ENCODE results near the gene STRN3. TPM values are rescaled to one million over a fixed set of nuclear protein-coding genes. Genes with fewer than 3 reads are reported as not detected.

STRN3 gene
- total and polyA plus RNA-seq, 10 of the 15 experiments (the other 5 are each of a cell fraction or from before 2014, with no cell fraction given), result 7.8 to 27.9 (median 14.1) TPM

GRCh38 chr14:31027847-31028246 lies 1.7 kb upstream of the STRN3 start:
- BruUV-seq (replicated peaks), result no TSS peak
- H3K27ac ChIP-seq (ENCODE audit: control insufficient read depth, insufficient read depth), result no peak overlapping the region
- 100% methylated on average over 1 of the region's 1 CpG for WGBS (ENCODE audit: insufficient coverage, insufficient replicate concordance, low lambda C conversion rate, missing lambda C conversion rate)
- no peak for ATAC-seq
- no peak overlapping the region for H3K9ac ChIP-seq (ENCODE audit: control insufficient read depth, insufficient read depth, low read length)
- no peak overlapping the region for H3K4me2 ChIP-seq (ENCODE audit: control insufficient read depth, insufficient read depth)
- no peak overlapping the region for H2AFZ ChIP-seq (ENCODE audit: control insufficient read depth, low read depth, low read length)
- CTCF ChIA-PET, result interaction anchor here (1.0 to 1.9 kb wide), 2 partner anchors 54 to 102 kb away, joined by 3 to 5 read pairs; no protein-coding TSS in a partner anchor
- FAIRE-seq, result no peak
- no peaks in the 10 kb centered on the region for H3K27me3 ChIP-seq (replicated peaks in 1 of 2; ENCODE audit: control insufficient read depth in 2 of 2, insufficient read depth in 2 of 2, low read length in 1 of 2)
- POLR2A ChIA-PET, result interaction anchor here (0.6 to 2.1 kb wide), 5 partner anchors 10 to 129 kb away, joined by 4 to 12 read pairs (median 5); no protein-coding TSS in a partner anchor
- peaks cover 37% of the 10 kb centered on the region for H3K79me2 ChIP-seq (ENCODE audit: control insufficient read depth, insufficient read depth, low read length)
- SMC1A ChIA-PET (ENCODE audit: uncharacterized antibody, unreplicated experiment), result interaction anchor here (1.0 to 1.3 kb wide), 2 partner anchors 22 to 39 kb away, joined by 3 to 4 read pairs; no protein-coding TSS in a partner anchor
- no peak overlapping the region for H3K4me3 ChIP-seq
- intact Hi-C loops (cut with micrococcal nuclease; ENCODE audit: unreplicated experiment), result no loop called here
- no peaks in the 10 kb centered on the region for H3K36me3 ChIP-seq (ENCODE audit: control insufficient read depth in 2 of 2, insufficient read depth in 2 of 2, low read length in 1 of 2)
- no peaks in the 10 kb centered on the region for H4K20me1 ChIP-seq (ENCODE audit: control insufficient read depth, insufficient read depth)
- RAD21 ChIA-PET (ENCODE audit: unreplicated experiment), result interaction anchor here (1.3 to 1.9 kb wide), 2 partner anchors 10 to 16 kb away, joined by 4 to 8 read pairs; no protein-coding TSS in a partner anchor
- H3K9me3 ChIP-seq (replicated peaks; ENCODE audit: control insufficient read depth, insufficient read depth, low read length), result no peaks in the 10 kb centered on the region
- DNase-seq (ENCODE audit: low read depth, low spot score), result no peak
- H3K4me1 ChIP-seq (ENCODE audit: control insufficient read depth, insufficient read depth, low read length), result peaks cover 26% of the 10 kb centered on the region
- in situ Hi-C loops (cut with MboI), result no loop called here
- no peak for TF ChIP-seq YY1 (IDR thresholded peaks at IDR 0.05; ENCODE audit: low read depth, low read length)
- no peak for TF ChIP-seq TARDBP (IDR thresholded peaks at IDR 0.05; ENCODE audit: borderline replicate concordance)
- TF ChIP-seq E2F8 (IDR thresholded peaks at IDR 0.05; ENCODE audit: low read depth, partially characterized antibody), result no peak
- no peak for TF ChIP-seq ZSCAN29 (IDR thresholded peaks at IDR 0.05)
- no peak for TF ChIP-seq POLR2AphosphoS5 (IDR thresholded peaks at IDR 0.05; ENCODE audit: low read length)
- TF ChIP-seq ZNF687 (IDR thresholded peaks at IDR 0.05), result no peak
- no peak for TF ChIP-seq E4F1 (IDR thresholded peaks at IDR 0.05; ENCODE audit: borderline replicate concordance, partially characterized antibody)
- TF ChIP-seq NRF1 (conservative IDR thresholded peaks at IDR 0.05; ENCODE audit: low read depth, low read length), result no peak
- no peak for TF ChIP-seq TCF3 (IDR thresholded peaks at IDR 0.05; ENCODE audit: borderline replicate concordance, insufficient read depth, low read depth, low read length)
- no peak for TF ChIP-seq SUZ12 (IDR thresholded peaks at IDR 0.05; ENCODE audit: unreplicated experiment)
- TF ChIP-seq ZNF274 (IDR thresholded peaks at IDR 0.05; ENCODE audit: insufficient read depth, insufficient read length), result no peak
- TF ChIP-seq SIN3A (IDR thresholded peaks at IDR 0.05; ENCODE audit: low read depth, low read length), result no peak
- TF ChIP-seq, protein P1, sequence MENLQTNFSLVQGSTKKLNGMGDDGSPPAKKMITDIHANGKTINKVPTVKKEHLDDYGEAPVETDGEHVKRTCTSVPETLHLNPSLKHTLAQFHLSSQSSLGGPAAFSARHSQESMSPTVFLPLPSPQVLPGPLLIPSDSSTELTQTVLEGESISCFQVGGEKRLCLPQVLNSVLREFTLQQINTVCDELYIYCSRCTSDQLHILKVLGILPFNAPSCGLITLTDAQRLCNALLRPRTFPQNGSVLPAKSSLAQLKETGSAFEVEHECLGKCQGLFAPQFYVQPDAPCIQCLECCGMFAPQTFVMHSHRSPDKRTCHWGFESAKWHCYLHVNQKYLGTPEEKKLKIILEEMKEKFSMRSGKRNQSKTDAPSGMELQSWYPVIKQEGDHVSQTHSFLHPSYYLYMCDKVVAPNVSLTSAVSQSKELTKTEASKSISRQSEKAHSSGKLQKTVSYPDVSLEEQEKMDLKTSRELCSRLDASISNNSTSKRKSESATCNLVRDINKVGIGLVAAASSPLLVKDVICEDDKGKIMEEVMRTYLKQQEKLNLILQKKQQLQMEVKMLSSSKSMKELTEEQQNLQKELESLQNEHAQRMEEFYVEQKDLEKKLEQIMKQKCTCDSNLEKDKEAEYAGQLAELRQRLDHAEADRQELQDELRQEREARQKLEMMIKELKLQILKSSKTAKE (IDR thresholded peaks at IDR 0.05; ENCODE audit: low read depth, poor library complexity, severe bottlenecking), result no peak
